ENCODE results near the gene ROR2.

Gene ROR2

GRCh38 chr9:91841591-91841990 is 108.4 kb downstream of the ROR2 start:
- DNase-seq (ENCODE audit: low spot score) = no peak

- no peak for DNase-seq (ENCODE audit: low spot score)
These were observed 109.1 kb downstream of the ROR2 start for GRCh38 chr9:91840882-91841281.

GRCh38 chr9:91840469-91840868 is 109.6 kb downstream of the ROR2 start:
- no peak for DNase-seq (ENCODE audit: low spot score)

GRCh38 chr9:91839926-91840465 is 110.0 kb downstream of the ROR2 start:
- no peak for DNase-seq (ENCODE audit: low spot score)

GRCh38 chr9:91837981-91838731 is 111.9 kb downstream of the ROR2 start:
- DNase-seq (ENCODE audit: low spot score) = no peak

GRCh38 chr9:91836515-91836914 is 113.5 kb downstream of the ROR2 start:
- DNase-seq (ENCODE audit: low spot score) = no peak

GRCh38 chr9:91835632-91836031 is 114.4 kb downstream of the ROR2 start:
- no peak for DNase-seq (ENCODE audit: low spot score)

- DNase-seq (ENCODE audit: low spot score) = no peak
These were observed 114.8 kb downstream of the ROR2 start for GRCh38 chr9:91835216-91835615.

GRCh38 chr9:91834740-91835139 is 115.3 kb downstream of the ROR2 start:
- no peak for DNase-seq (ENCODE audit: low spot score)

- no peak for DNase-seq (ENCODE audit: low spot score)
These were observed 116.2 kb downstream of the ROR2 start for GRCh38 chr9:91833878-91834255.

- no peak for DNase-seq (ENCODE audit: low spot score)
These were observed 116.7 kb downstream of the ROR2 start for GRCh38 chr9:91833096-91833877.

GRCh38 chr9:91832322-91832721 is 117.7 kb downstream of the ROR2 start:
- no peak for DNase-seq (ENCODE audit: low spot score)

- DNase-seq (ENCODE audit: low spot score) = no peak
These were observed 124.2 kb downstream of the ROR2 start for GRCh38 chr9:91825866-91826265.

GRCh38 chr9:91825422-91825821 is 124.6 kb downstream of the ROR2 start:
- no peak for DNase-seq (ENCODE audit: low spot score)

- no peak for DNase-seq (ENCODE audit: low spot score)
These were observed 125.3 kb downstream of the ROR2 start for GRCh38 chr9:91824601-91825305.

- DNase-seq (ENCODE audit: low spot score) = no peak
These were observed 125.9 kb downstream of the ROR2 start for GRCh38 chr9:91824151-91824550.

- DNase-seq (ENCODE audit: low spot score) = no peak
These were observed 128.8 kb downstream of the ROR2 start for GRCh38 chr9:91820949-91821880.

- DNase-seq (ENCODE audit: low spot score) = no peak
These were observed 129.8 kb downstream of the ROR2 start for GRCh38 chr9:91820126-91820750.

GRCh38 chr9:91818647-91819403 is 131.2 kb downstream of the ROR2 start:
- no peak for DNase-seq (ENCODE audit: low spot score)

GRCh38 chr9:91818225-91818585 is 131.8 kb downstream of the ROR2 start:
- DNase-seq (ENCODE audit: low spot score) = no peak
